ENCODE data around the gene CLVS2.

The CLVS2 gene

GRCh38 chr6:123028263-123028662, 32.2 kb downstream of the CLVS2 start:
- no peak for DNase-seq

- DNase-seq: no peak
Measured at GRCh38 chr6:123030282-123030681, 34.2 kb downstream of the CLVS2 start.

- no peak for DNase-seq
Measured at GRCh38 chr6:123036648-123037047, 40.6 kb downstream of the CLVS2 start.

GRCh38 chr6:123039431-123039830, 43.4 kb downstream of the CLVS2 start:
- DNase-seq: no peak

- no peak for DNase-seq
Measured at GRCh38 chr6:123042401-123042800, 46.4 kb downstream of the CLVS2 start.

GRCh38 chr6:123044341-123044860, 48.4 kb downstream of the CLVS2 start:
- no peak for DNase-seq

GRCh38 chr6:123053602-123054225, 57.7 kb downstream of the CLVS2 start:
- no peak for DNase-seq

- no peak for DNase-seq
Measured at GRCh38 chr6:123055256-123055655, 59.2 kb downstream of the CLVS2 start.

- DNase-seq: no peak
Measured at GRCh38 chr6:123062670-123063069, 66.6 kb downstream of the CLVS2 start.

- no peak for DNase-seq
Measured at GRCh38 chr6:123064038-123064437, 68.0 kb downstream of the CLVS2 start.

GRCh38 chr6:123074616-123075015, 78.6 kb downstream of the CLVS2 start:
- no peak for DNase-seq

- DNase-seq: no peak
Measured at GRCh38 chr6:123085403-123085802, 89.4 kb downstream of the CLVS2 start.

- no peak for DNase-seq
Measured at GRCh38 chr6:123089226-123089625, 93.2 kb downstream of the CLVS2 start.

- no peak for DNase-seq
Measured at GRCh38 chr6:123091091-123091895, 95.3 kb downstream of the CLVS2 start.

- DNase-seq: no peak
Measured at GRCh38 chr6:123091896-123092271, 95.8 kb downstream of the CLVS2 start.

GRCh38 chr6:123094795-123095194, 98.8 kb downstream of the CLVS2 start:
- DNase-seq: no peak

GRCh38 chr6:123105561-123105960, 109.5 kb downstream of the CLVS2 start:
- DNase-seq: no peak

- no peak for DNase-seq
Measured at GRCh38 chr6:123116370-123116769, 120.3 kb downstream of the CLVS2 start.

- DNase-seq: no peak
Measured at GRCh38 chr6:123117145-123117908, 121.3 kb downstream of the CLVS2 start.

- no peak for DNase-seq
Measured at GRCh38 chr6:123118811-123119210, 122.8 kb downstream of the CLVS2 start.

Data from activated T-cell treated with anti-CD3 and anti-CD28 coated beads, Interleukin-2, amount 50 U/mL, for 1 hour (primary cell).